ENCODE measurements around the gene SUSD5.
"Not testable (repeated sequence)": the region's sequence is repeated elsewhere in the genome, so short reads cannot be mapped to it uniquely, and the experiment has no call there.

Gene SUSD5

GRCh38 chr3:33131331-33132018 lies 87.1 kb downstream of the SUSD5 start:
- no peaks in the 10 kb centered on the region for H3K27me3 Mint-ChIP-seq
- H3K4me3 Mint-ChIP-seq = no peak overlapping the region
- H3K27ac Mint-ChIP-seq = no peak overlapping the region
- no peak for DNase-seq
- no peaks in the 10 kb centered on the region for H3K9me3 Mint-ChIP-seq
- H3K36me3 Mint-ChIP-seq = peaks cover 27 to 46% of the 10 kb centered on the region in 2 donors
- ATAC-seq (replicated peaks) = peak; percentile 58 to 64
- H3K4me1 Mint-ChIP-seq = peaks cover 0 to 6% of the 10 kb centered on the region in 2 donors

GRCh38 chr3:33130144-33130543 lies 88.5 kb downstream of the SUSD5 start:
- H3K9me3 Mint-ChIP-seq = no peaks in the 10 kb centered on the region
- H3K27me3 Mint-ChIP-seq = no peaks in the 10 kb centered on the region
- peaks cover 23 to 45% of the 10 kb centered on the region in 2 donors for H3K36me3 Mint-ChIP-seq
- DNase-seq (no peak), ATAC-seq (replicated peaks) (no peak)
- H3K4me1 Mint-ChIP-seq = peaks cover 0 to 6% of the 10 kb centered on the region in 2 donors
- H3K4me3 Mint-ChIP-seq = no peak overlapping the region
- H3K27ac Mint-ChIP-seq = no peak overlapping the region

- Mint-ChIP-seq H3K9me3 (no peaks in the 10 kb centered on the region), H3K4me3 (no peak overlapping the region), H3K4me1 (peaks cover 0 to 6% of the 10 kb centered on the region in 2 donors), H3K27ac (no peak overlapping the region), H3K36me3 (peaks cover 29 to 41% of the 10 kb centered on the region in 2 donors), H3K27me3 (no peaks in the 10 kb centered on the region)
- DNase-seq = no peak
- no peak for ATAC-seq (replicated peaks)
Measured at GRCh38 chr3:33128706-33129105, 89.9 kb downstream of the SUSD5 start.

- peaks cover 3 to 7% of the 10 kb centered on the region in 2 donors for H3K4me1 Mint-ChIP-seq
- H3K9me3 Mint-ChIP-seq = no peaks in the 10 kb centered on the region
- ATAC-seq (replicated peaks) = no peak
- H3K27me3 Mint-ChIP-seq = no peaks in the 10 kb centered on the region
- H3K36me3 Mint-ChIP-seq = peaks cover 37 to 49% of the 10 kb centered on the region in 2 donors
- DNase-seq = no peak
- H3K4me3 Mint-ChIP-seq = no peak overlapping the region
- H3K27ac Mint-ChIP-seq = no peak overlapping the region
Measured at GRCh38 chr3:33125840-33126239, 92.8 kb downstream of the SUSD5 start.

- H3K27me3 Mint-ChIP-seq = no peaks in the 10 kb centered on the region
- H3K9me3 Mint-ChIP-seq = no peaks in the 10 kb centered on the region
- peaks cover 3 to 10% of the 10 kb centered on the region in 2 donors for H3K4me1 Mint-ChIP-seq
- H3K36me3 Mint-ChIP-seq = peaks cover 40 to 50% of the 10 kb centered on the region in 2 donors
- no peak overlapping the region for H3K27ac Mint-ChIP-seq
- H3K4me3 Mint-ChIP-seq = no peak overlapping the region
- ATAC-seq (replicated peaks) = no peak
- DNase-seq = no peak
Measured at GRCh38 chr3:33124638-33125037, 94.0 kb downstream of the SUSD5 start.

GRCh38 chr3:33122991-33123390 lies 95.6 kb downstream of the SUSD5 start:
- no peaks in the 10 kb centered on the region for H3K27me3 Mint-ChIP-seq
- H3K4me1 Mint-ChIP-seq = peaks cover 9 to 22% of the 10 kb centered on the region in 2 donors
- H3K36me3 Mint-ChIP-seq = peaks cover 37 to 54% of the 10 kb centered on the region in 2 donors
- ATAC-seq (replicated peaks) (peak in 1 of 2 donors; percentile 31), DNase-seq (no peak)
- H3K4me3 Mint-ChIP-seq = no peak overlapping the region
- H3K9me3 Mint-ChIP-seq = no peaks in the 10 kb centered on the region
- H3K27ac Mint-ChIP-seq = no peak overlapping the region

- Mint-ChIP-seq H3K36me3 (peaks cover 27 to 51% of the 10 kb centered on the region in 2 donors), H3K27me3 (no peaks in the 10 kb centered on the region), H3K4me1 (peaks cover 19 to 31% of the 10 kb centered on the region in 2 donors), H3K9me3 (no peaks in the 10 kb centered on the region), H3K27ac (no peak overlapping the region), H3K4me3 (no peak overlapping the region)
- ATAC-seq (replicated peaks) = no peak
- no peak for DNase-seq
Measured at GRCh38 chr3:33119891-33120290, 98.7 kb downstream of the SUSD5 start.

GRCh38 chr3:33117461-33117860 lies 101.1 kb downstream of the SUSD5 start:
- peaks cover 11 to 36% of the 10 kb centered on the region in 2 donors for H3K36me3 Mint-ChIP-seq
- H3K4me1 Mint-ChIP-seq = peaks cover 19 to 39% of the 10 kb centered on the region in 2 donors
- no peak for DNase-seq
- H3K27me3 Mint-ChIP-seq = no peaks in the 10 kb centered on the region
- no peak overlapping the region for H3K4me3 Mint-ChIP-seq
- H3K27ac Mint-ChIP-seq = peak overlapping the region; percentile 70
- no peak for ATAC-seq (replicated peaks)
- no peaks in the 10 kb centered on the region for H3K9me3 Mint-ChIP-seq

- Mint-ChIP-seq H3K9me3 (no peaks in the 10 kb centered on the region), H3K4me1 (peaks cover 27 to 56% of the 10 kb centered on the region in 2 donors), H3K36me3 (peaks cover 0 to 21% of the 10 kb centered on the region in 2 donors), H3K27me3 (no peaks in the 10 kb centered on the region), H3K27ac (peak overlapping the region; percentile 81), H3K4me3 (peak overlapping the region; percentile 89 to 94)
- peak in 1 of 2 donors; percentile 16 for ATAC-seq (replicated peaks)
- no peak for DNase-seq
Measured at GRCh38 chr3:33115024-33115768, 103.4 kb downstream of the SUSD5 start.

GRCh38 chr3:33114622-33115023 lies 104.0 kb downstream of the SUSD5 start:
- no peaks in the 10 kb centered on the region for H3K27me3 Mint-ChIP-seq
- peaks cover 27 to 54% of the 10 kb centered on the region in 2 donors for H3K4me1 Mint-ChIP-seq
- no peak for DNase-seq
- no peak for ATAC-seq (replicated peaks)
- peaks cover 0 to 20% of the 10 kb centered on the region in 2 donors for H3K36me3 Mint-ChIP-seq
- peak overlapping the region; percentile 93 for H3K27ac Mint-ChIP-seq
- no peaks in the 10 kb centered on the region for H3K9me3 Mint-ChIP-seq
- H3K4me3 Mint-ChIP-seq = peak overlapping the region; percentile 89 to 94

- H3K27ac Mint-ChIP-seq = peak within 1 kb of the TSS; percentile 93
- H3K27me3 Mint-ChIP-seq = no peaks in the 10 kb centered on the region
- H3K9me3 Mint-ChIP-seq = no peaks in the 10 kb centered on the region
- H3K4me1 Mint-ChIP-seq = peaks cover 26 to 49% of the 10 kb centered on the region in 2 donors
- H3K36me3 Mint-ChIP-seq = peaks cover 0 to 16% of the 10 kb centered on the region in 2 donors
- ATAC-seq (replicated peaks) (peak; percentile 88 to 89), DNase-seq (peak; percentile 87)
- H3K4me3 Mint-ChIP-seq = peak within 1 kb of the TSS; percentile 89 to 94
Measured at GRCh38 chr3:33113772-33114621, 104.6 kb downstream of the SUSD5 start, which contains the start of gene CRTAP. Gene CRTAP (plus strand): TSS chr3:33114014. CDS start chr3:33114078, 64 bp downstream.

GRCh38 chr3:33111581-33111980 lies 107.0 kb downstream of the SUSD5 start:
- Mint-ChIP-seq H3K4me1 (peaks cover 21 to 50% of the 10 kb centered on the region in 2 donors), H3K27me3 (no peaks in the 10 kb centered on the region), H3K36me3 (peaks cover 4% of the 10 kb centered on the region in 2 donors), H3K27ac (no peak overlapping the region), H3K9me3 (peaks cover 4% of the 10 kb centered on the region in 2 donors), H3K4me3 (peak overlapping the region; percentile 18 to 52)
- ATAC-seq (replicated peaks) (peak; percentile 12 to 20), DNase-seq (peak; percentile 20)

GRCh38 chr3:33106854-33107253 lies 111.8 kb downstream of the SUSD5 start:
- H3K36me3 Mint-ChIP-seq = not testable (repeated sequence)
- peak overlapping the region; percentile 20 for H3K27ac Mint-ChIP-seq

More at GRCh38 chr3:33106854-33107253, 111.8 kb downstream of the SUSD5 start:
- not testable (repeated sequence) for H3K27me3 Mint-ChIP-seq, H3K4me3 Mint-ChIP-seq, H3K9me3 Mint-ChIP-seq
- ATAC-seq (replicated peaks) (peak; percentile 80 to 88), DNase-seq (peak; percentile 17)
- peaks cover 19 to 30% of the 10 kb centered on the region in 2 donors for H3K4me1 Mint-ChIP-seq
